Keratinocyte (primary cell): Measurements from ENCODE around the gene POLE. TPM values are rescaled to one million over a fixed set of nuclear protein-coding genes. Genes with fewer than 3 reads are reported as not detected.

Experiments used
- DNase-seq: peaks from one replicate; pipeline ENCODE4 v3.0.0-alpha.2; 2011; ENCODE audit warnings: low read depth, missing footprints, low spot score
- FAIRE-seq: peaks from 2 replicates; lab custom pipeline; 2011; peaks lifted over from hg19 to GRCh38; lab: Jason Lieb, UNC
- H2AFZ ChIP-seq: 2 replicates; pipeline ENCODE4 v1.6.0; 2012; ENCODE audit warnings: low read length, control low read depth, inconsistent platforms; ENCODE audit not compliant: control insufficient read depth
- H3K27ac ChIP-seq: 2 replicates; pipeline ENCODE4 v1.5.1; 2011; ENCODE audit warnings: low read length; ENCODE audit not compliant: control insufficient read depth, insufficient read depth
- H3K27me3 ChIP-seq: 3 replicates; pipeline ENCODE4 v1.6.0; 2011; ENCODE audit warnings: low read length; ENCODE audit not compliant: control insufficient read depth, insufficient read depth; ENCODE audit errors: extremely low read depth
- H3K36me3 ChIP-seq, 2 experiments: 2 replicates in 1 of 2; 3 replicates in 1 of 2; pipeline ENCODE4 v1.5.1; 2011; ENCODE audit warnings: low read length in 2 of 2, mild to moderate bottlenecking in 1 of 2; ENCODE audit not compliant: control insufficient read depth in 2 of 2, insufficient read depth in 2 of 2; ENCODE audit errors: extremely low read depth in 1 of 2
- H3K4me1 ChIP-seq: 3 replicates; pipeline ENCODE4 v1.5.1; 2011; ENCODE audit warnings: low read length; ENCODE audit not compliant: control insufficient read depth, insufficient read depth; ENCODE audit errors: extremely low read depth
- H3K4me2 ChIP-seq: 3 replicates; pipeline ENCODE4 v1.6.0; 2011; ENCODE audit warnings: low read depth, low read length; ENCODE audit not compliant: control insufficient read depth, insufficient read depth; ENCODE audit errors: extremely low read depth
- H3K4me3 ChIP-seq, 3 experiments: fragments of 200-600 bp in 1 of 3; sonication (generic) in 1 of 3; 2 replicates in 2 of 3; 3 replicates in 1 of 3; pipeline ENCODE4 v1.5.1; 2011 to 2016; ENCODE audit warnings: low read length in 3 of 3, mild to moderate bottlenecking in 3 of 3, control low read depth in 2 of 3, inconsistent platforms in 1 of 3, low read depth in 1 of 3, mixed read lengths in 1 of 3, mixed run types in 1 of 3, moderate library complexity in 1 of 3; ENCODE audit not compliant: control insufficient read depth in 2 of 3, insufficient read depth in 2 of 3; ENCODE audit errors: extremely low read depth in 1 of 3
- H3K79me2 ChIP-seq: 2 replicates; pipeline ENCODE4 v1.6.0; 2012; ENCODE audit warnings: low read length; ENCODE audit not compliant: control insufficient read depth, insufficient read depth
- H3K9ac ChIP-seq: 3 replicates; pipeline ENCODE4 v1.6.0; 2011; ENCODE audit warnings: low read length; ENCODE audit not compliant: control insufficient read depth, insufficient read depth; ENCODE audit errors: extremely low read depth
- H3K9me1 ChIP-seq: 3 replicates; pipeline ENCODE4 v1.6.0; 2011; ENCODE audit warnings: low read length; ENCODE audit not compliant: control insufficient read depth, insufficient read depth; ENCODE audit errors: extremely low read depth
- H3K9me3 ChIP-seq: 2 replicates; pipeline ENCODE4 v1.5.1; 2012; ENCODE audit warnings: low read depth, low read length; ENCODE audit not compliant: control insufficient read depth
- H4K20me1 ChIP-seq: 3 replicates; pipeline ENCODE4 v1.6.0; 2011; ENCODE audit warnings: low read length; ENCODE audit not compliant: control insufficient read depth, insufficient read depth; ENCODE audit errors: extremely low read depth
- EZH2 ChIP-seq: IDR thresholded peaks from one replicate; pipeline ENCODE4 v1.6.1; 2012; ENCODE audit warnings: inconsistent platforms, mild to moderate bottlenecking, low read length, moderate library complexity
- dilution Hi-C: fragments of 300-500 bp; cut with MboI; formaldehyde crosslinking; loops from one replicate; pipeline ENCODE4 v1.7.0; 2020; ENCODE audit warnings: low sequenced_read_pairs; ENCODE audit not compliant: extremely low pct_ligation_motif_present
- polyA plus RNA-seq, 5 experiments: library from polyadenylated mRNA; depleted of rRNA in 3 of 5; stranded (reverse) in 3 of 5; stranded (forward) in 1 of 5; unstranded in 1 of 5; fragments of >200 nt; gene quantifications; 1 replicate in 1 of 5; 2 replicates in 3 of 5; 3 replicates in 1 of 5; pipeline versions ENCODE4 v1.2.1 to v1.2.3, GENCODE V29; 2011 to 2012; ENCODE audit warnings: missing spikeins in 2 of 5, low read depth in 1 of 5, low replicate concordance in 1 of 5
- TF ChIP-seq, protein P1 (sequence below), 3 experiments: IDR thresholded peaks in 1 of 3; conservative IDR thresholded peaks in 1 of 3; optimal IDR thresholded peaks in 1 of 3; 2 replicates in 2 of 3; 3 replicates in 1 of 3; pipeline versions ENCODE3 to v1.5.1; 2011; ENCODE audit warnings: low read length in 3 of 3, mild to moderate bottlenecking in 3 of 3, moderate library complexity in 2 of 3, control low read depth in 1 of 3, inconsistent platforms in 1 of 3; ENCODE audit not compliant: insufficient read depth in 2 of 3; ENCODE audit errors: extremely low read depth in 1 of 3

POLE gene
- polyA plus RNA-seq, 1 donor (not counting 4 experiments of a cell fraction or from before 2014, with no cell fraction given) = 14.8 TPM

DNA sequence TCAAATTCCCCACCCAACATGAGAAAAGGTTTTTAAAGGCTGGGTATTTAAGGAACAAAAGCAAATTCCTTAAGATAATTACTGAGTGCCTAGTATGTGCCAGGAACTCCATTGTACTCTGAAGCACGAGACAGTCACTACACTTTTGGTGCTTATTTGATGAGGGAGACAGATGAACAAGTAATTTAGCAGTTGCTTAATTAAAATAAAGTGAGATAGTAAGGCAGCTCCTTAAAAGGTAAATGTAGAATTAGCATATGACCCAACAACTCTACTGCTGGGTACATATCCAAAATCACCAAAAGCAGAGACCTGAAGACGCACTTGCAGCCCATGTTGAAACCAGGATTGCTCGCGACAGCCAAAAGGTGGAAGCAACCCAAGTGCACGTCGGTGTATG, 21.3 kb downstream of the POLE start:
- no peaks in the 10 kb centered on the region for H3K9me1 ChIP-seq
- H3K36me3 ChIP-seq = peaks cover 39 to 52% of the 10 kb centered on the region in 2 experiments
- no peak for TF ChIP-seq EZH2
- TF ChIP-seq, protein P1, sequence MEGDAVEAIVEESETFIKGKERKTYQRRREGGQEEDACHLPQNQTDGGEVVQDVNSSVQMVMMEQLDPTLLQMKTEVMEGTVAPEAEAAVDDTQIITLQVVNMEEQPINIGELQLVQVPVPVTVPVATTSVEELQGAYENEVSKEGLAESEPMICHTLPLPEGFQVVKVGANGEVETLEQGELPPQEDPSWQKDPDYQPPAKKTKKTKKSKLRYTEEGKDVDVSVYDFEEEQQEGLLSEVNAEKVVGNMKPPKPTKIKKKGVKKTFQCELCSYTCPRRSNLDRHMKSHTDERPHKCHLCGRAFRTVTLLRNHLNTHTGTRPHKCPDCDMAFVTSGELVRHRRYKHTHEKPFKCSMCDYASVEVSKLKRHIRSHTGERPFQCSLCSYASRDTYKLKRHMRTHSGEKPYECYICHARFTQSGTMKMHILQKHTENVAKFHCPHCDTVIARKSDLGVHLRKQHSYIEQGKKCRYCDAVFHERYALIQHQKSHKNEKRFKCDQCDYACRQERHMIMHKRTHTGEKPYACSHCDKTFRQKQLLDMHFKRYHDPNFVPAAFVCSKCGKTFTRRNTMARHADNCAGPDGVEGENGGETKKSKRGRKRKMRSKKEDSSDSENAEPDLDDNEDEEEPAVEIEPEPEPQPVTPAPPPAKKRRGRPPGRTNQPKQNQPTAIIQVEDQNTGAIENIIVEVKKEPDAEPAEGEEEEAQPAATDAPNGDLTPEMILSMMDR (optimal IDR thresholded peaks at IDR 0.05 in 1 of 3, IDR thresholded peaks at IDR 0.05 in 1 of 3, conservative IDR thresholded peaks at IDR 0.05 in 1 of 3; ENCODE audit: extremely low read depth in 1 of 3, insufficient read depth in 2 of 3, low read length in 3 of 3) = no peak
- H3K27me3 ChIP-seq = no peaks in the 10 kb centered on the region
- no peak overlapping the region for H3K4me2 ChIP-seq
- H3K4me1 ChIP-seq = peaks cover 3% of the 10 kb centered on the region
- H3K9ac ChIP-seq = no peak overlapping the region
- no peak for FAIRE-seq
- H4K20me1 ChIP-seq = no peaks in the 10 kb centered on the region
- no peaks in the 10 kb centered on the region for H3K9me3 ChIP-seq
- H3K27ac ChIP-seq = no peak overlapping the region
- H3K79me2 ChIP-seq = no peaks in the 10 kb centered on the region
- H2AFZ ChIP-seq = no peak overlapping the region
- DNase-seq = no peak
- dilution Hi-C loops = no loop called here
- H3K4me3 ChIP-seq = no peak overlapping the region

DNA sequence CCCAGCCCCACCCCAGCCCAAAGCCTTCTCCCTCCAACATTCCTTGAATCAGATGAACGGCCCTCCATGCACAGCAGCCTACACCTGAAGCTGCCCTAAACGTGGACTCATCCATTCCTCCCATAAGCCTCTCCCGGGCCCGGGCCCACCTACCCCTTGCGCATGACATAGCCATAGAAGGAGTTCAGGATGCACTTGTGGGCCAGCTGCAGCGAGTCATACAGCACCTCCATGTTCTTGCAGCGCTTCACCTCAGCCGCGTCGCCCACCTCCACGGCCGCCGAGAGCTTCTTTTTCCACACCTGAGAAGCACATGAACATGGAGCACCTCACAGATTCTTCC, 22.0 kb downstream of the POLE start:
- Histone ChIP-seq H3K79me2 (no peaks in the 10 kb centered on the region), H4K20me1 (no peaks in the 10 kb centered on the region), H3K9me1 (no peaks in the 10 kb centered on the region), H3K27me3 (no peaks in the 10 kb centered on the region), H3K4me2 (no peak overlapping the region), H3K27ac (no peak overlapping the region), H3K36me3 (peaks cover 42 to 51% of the 10 kb centered on the region in 2 experiments), H2AFZ (no peak overlapping the region), H3K4me3 (no peak overlapping the region), H3K9me3 (no peaks in the 10 kb centered on the region), H3K9ac (no peak overlapping the region), H3K4me1 (peaks cover 3% of the 10 kb centered on the region)
- dilution Hi-C loops = no loop called here
- TF ChIP-seq, protein P1 (optimal IDR thresholded peaks at IDR 0.05 in 1 of 3, IDR thresholded peaks at IDR 0.05 in 1 of 3, conservative IDR thresholded peaks at IDR 0.05 in 1 of 3; ENCODE audit: extremely low read depth in 1 of 3, insufficient read depth in 2 of 3, low read length in 3 of 3) = no peak
- no peak for TF ChIP-seq EZH2
- DNase-seq = no peak
- no peak for FAIRE-seq
